ENCODE data around the gene CAND2. TPM values are rescaled to one million over a fixed set of nuclear protein-coding genes. Genes with fewer than 3 reads are reported as not detected.

Gene CAND2
- total RNA-seq, 1 experiment from 2014 or later: 8.2 TPM

DNA sequence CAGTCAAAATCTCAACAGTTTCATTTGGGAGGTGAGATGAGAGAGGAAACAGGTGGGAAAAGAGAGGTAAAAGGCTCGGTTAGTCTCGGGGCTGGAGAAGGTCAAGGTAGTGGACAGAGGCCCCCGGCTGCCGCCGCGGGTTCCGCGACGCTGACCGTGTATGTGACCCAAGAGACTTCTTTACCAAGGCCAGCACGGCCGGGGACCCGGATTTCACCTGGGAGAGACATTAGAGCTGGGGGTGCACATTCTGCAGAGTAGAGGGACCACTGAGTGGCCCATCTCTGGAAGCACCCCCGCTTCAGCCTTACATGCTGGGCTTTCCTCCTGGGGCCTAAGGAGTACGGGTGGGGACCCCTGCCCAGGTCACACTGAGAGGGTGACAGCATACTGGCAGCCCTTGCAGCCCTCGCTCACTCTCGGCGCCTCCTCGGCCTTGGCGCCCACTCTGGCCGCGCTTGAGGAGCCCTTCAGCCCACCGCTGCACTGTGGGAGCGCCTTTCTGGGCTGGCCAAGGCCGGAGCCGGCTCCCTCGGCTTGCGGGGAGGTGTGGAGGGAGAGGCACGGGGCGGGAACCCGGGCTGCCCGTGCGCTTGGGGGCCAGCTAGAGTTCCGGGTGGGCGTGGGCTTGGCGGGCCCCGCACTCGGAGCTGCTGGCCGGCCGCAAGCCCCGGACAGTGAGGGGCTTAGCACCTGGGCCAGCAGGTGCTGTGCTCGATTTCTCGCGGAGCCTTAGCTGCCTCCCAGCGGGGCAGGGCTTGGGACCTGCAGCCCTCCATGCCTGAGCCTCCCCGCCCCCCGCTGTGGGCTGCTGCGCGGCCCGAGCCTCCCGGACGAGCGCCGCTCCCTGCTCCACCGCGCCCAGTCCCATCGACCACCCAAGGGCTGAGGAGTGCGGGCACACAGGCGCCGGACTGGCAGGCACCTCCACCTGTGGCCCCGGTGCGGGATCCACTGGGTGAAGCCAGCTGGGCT is 86.1 kb downstream of the CAND2 start:
- ChIA-PET POLR2A (ENCODE audit: low non-redundant PET) (no interaction called here), CTCF (no interaction called here)
- BruUV-seq (replicated peaks): no TSS peak
- Histone ChIP-seq H3K4me3 (ENCODE audit: low read depth, low read length, poor library complexity, severe bottlenecking) (no peak overlapping the region), H3K36me3 (ENCODE audit: insufficient read depth, low read length, poor library complexity, severe bottlenecking) (no peaks in the 10 kb centered on the region), H3K9me3 (ENCODE audit: low read depth, low read length, poor library complexity, severe bottlenecking) (no peaks in the 10 kb centered on the region), H3K27ac (ENCODE audit: low read depth, low read length, poor library complexity, severe bottlenecking) (no peak overlapping the region), H3K4me1 (ENCODE audit: insufficient read depth, low read length, poor library complexity, severe bottlenecking) (peaks cover 4% of the 10 kb centered on the region), H3K27me3 (replicated peaks; ENCODE audit: insufficient read depth, low read depth, low read length, poor library complexity) (no peaks in the 10 kb centered on the region)
- no peak for DNase-seq (ENCODE audit: low spot score)
- intact Hi-C loops (cut with micrococcal nuclease; ENCODE audit: unreplicated experiment): no loop called here
- TF ChIP-seq, protein P1, sequence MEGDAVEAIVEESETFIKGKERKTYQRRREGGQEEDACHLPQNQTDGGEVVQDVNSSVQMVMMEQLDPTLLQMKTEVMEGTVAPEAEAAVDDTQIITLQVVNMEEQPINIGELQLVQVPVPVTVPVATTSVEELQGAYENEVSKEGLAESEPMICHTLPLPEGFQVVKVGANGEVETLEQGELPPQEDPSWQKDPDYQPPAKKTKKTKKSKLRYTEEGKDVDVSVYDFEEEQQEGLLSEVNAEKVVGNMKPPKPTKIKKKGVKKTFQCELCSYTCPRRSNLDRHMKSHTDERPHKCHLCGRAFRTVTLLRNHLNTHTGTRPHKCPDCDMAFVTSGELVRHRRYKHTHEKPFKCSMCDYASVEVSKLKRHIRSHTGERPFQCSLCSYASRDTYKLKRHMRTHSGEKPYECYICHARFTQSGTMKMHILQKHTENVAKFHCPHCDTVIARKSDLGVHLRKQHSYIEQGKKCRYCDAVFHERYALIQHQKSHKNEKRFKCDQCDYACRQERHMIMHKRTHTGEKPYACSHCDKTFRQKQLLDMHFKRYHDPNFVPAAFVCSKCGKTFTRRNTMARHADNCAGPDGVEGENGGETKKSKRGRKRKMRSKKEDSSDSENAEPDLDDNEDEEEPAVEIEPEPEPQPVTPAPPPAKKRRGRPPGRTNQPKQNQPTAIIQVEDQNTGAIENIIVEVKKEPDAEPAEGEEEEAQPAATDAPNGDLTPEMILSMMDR (conservative IDR thresholded peaks at IDR 0.05; ENCODE audit: low read depth, low read length): no peak
- TF ChIP-seq EZH2 (IDR thresholded peaks at IDR 0.05; ENCODE audit: borderline replicate concordance, low read depth, low read length, poor library complexity, severe bottlenecking): no peak

- no peaks in the 10 kb centered on the region for H3K27me3 ChIP-seq (replicated peaks; ENCODE audit: insufficient read depth, low read depth, low read length, poor library complexity)
- no peak overlapping the region for H3K4me3 ChIP-seq (ENCODE audit: low read depth, low read length, poor library complexity, severe bottlenecking)
- no peak overlapping the region for H3K27ac ChIP-seq (ENCODE audit: low read depth, low read length, poor library complexity, severe bottlenecking)
- no peak for TF ChIP-seq EZH2 (IDR thresholded peaks at IDR 0.05; ENCODE audit: borderline replicate concordance, low read depth, low read length, poor library complexity, severe bottlenecking)
- TF ChIP-seq, protein P1 (conservative IDR thresholded peaks at IDR 0.05; ENCODE audit: low read depth, low read length): no peak
- POLR2A ChIA-PET (ENCODE audit: low non-redundant PET): no interaction called here
- H3K4me1 ChIP-seq (ENCODE audit: insufficient read depth, low read length, poor library complexity, severe bottlenecking): peaks cover 8% of the 10 kb centered on the region
- no TSS peak for BruUV-seq (replicated peaks)
- H3K9me3 ChIP-seq (ENCODE audit: low read depth, low read length, poor library complexity, severe bottlenecking): no peaks in the 10 kb centered on the region
- intact Hi-C loops (cut with micrococcal nuclease; ENCODE audit: unreplicated experiment): no loop called here
- DNase-seq (ENCODE audit: low spot score): peak; percentile 48
- H3K36me3 ChIP-seq (ENCODE audit: insufficient read depth, low read length, poor library complexity, severe bottlenecking): no peaks in the 10 kb centered on the region
- CTCF ChIA-PET: no interaction called here
These were observed 87.8 kb downstream of the CAND2 start for GRCh38 chr3:12884186-12884680.

Other genes starting within 250 kb of the CAND2 start
- gene MKRN2, start 239.6 kb upstream of the CAND2 start, total RNA-seq (2021): 45.7 and 47.3 TPM in 2 replicates
- gene RAF1, start 132.6 kb upstream of the CAND2 start, total RNA-seq (2021): 127 and 130 TPM in 2 replicates
- gene TMEM40, start 37.4 kb upstream of the CAND2 start, total RNA-seq (2021): not detected in 2 replicates
- 1,684 and 1,701 TPM in 2 replicates for gene RPL32, start 44.9 kb downstream of the CAND2 start, total RNA-seq (2021)